ENCODE data around the gene ATP1A2.
"Not testable (repeated sequence)": the region's sequence is repeated elsewhere in the genome, so short reads cannot be mapped to it uniquely, and the experiment has no call there.

ATP1A2 gene

GRCh38 chr1:160123726-160124125 lies 8.2 kb downstream of the ATP1A2 start:
- H3K27ac ChIP-seq (ENCODE audit: low read depth, low read length) = no peak overlapping the region
- H3K9me3 ChIP-seq (ENCODE audit: control insufficient read depth in 1 of 2, low read length in 2 of 2) = no peaks in the 10 kb centered on the region
- H3K9ac ChIP-seq (ENCODE audit: low read depth in 1 of 2, low read length in 2 of 2) = no peak overlapping the region
- no peaks in the 10 kb centered on the region for H3K27me3 ChIP-seq (ENCODE audit: control insufficient read depth in 1 of 2, insufficient read depth in 2 of 2, low read length in 2 of 2)
- no peaks in the 10 kb centered on the region for H3K36me3 ChIP-seq (ENCODE audit: control insufficient read depth in 1 of 2, insufficient read depth in 2 of 2, low read length in 2 of 2)
- H3K4me3 ChIP-seq (ENCODE audit: low read depth in 1 of 2, low read length in 2 of 2) = no peak overlapping the region
- H3K4me1 ChIP-seq (ENCODE audit: control insufficient read depth in 1 of 2, insufficient read depth in 2 of 2, low read length in 2 of 2) = peaks cover 2 to 5% of the 10 kb centered on the region in 2 donors

DNA sequence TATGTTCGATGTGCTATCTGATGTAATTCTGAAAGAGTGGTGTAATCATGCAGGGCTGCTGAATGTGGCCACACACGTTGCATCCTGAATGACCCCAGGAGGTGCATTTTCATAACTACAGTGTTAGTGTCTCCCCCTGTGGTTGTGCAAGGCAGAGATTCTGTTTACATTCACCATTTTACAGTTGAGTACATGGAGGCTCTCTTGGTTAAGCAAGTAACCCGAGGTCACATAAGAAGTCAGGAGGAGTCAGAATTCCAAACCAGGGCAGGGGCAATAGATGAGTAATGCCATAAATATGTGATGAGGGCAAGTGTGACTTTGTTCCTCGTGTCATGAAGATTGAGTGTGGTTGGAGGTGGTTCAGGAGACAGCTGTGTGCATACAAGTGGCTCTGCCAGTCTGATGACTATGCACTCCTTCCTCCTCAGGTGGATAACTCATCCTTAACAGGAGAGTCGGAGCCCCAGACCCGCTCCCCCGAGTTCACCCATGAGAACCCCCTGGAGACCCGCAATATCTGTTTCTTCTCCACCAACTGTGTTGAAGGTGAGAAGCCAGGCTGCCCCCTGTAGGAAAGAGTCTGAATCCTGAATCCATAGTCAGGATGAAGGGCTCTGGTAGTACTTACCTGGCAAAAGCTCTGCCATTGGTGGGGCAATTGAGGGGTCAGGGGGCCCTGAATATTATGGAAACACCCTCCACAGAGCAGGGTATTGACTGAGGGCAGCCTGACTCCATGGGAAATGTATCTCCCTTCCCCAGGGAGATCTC lies 9.3 kb downstream of the ATP1A2 start:
- H3K27me3 ChIP-seq (ENCODE audit: control insufficient read depth in 1 of 2, insufficient read depth in 2 of 2, low read length in 2 of 2) = no peaks in the 10 kb centered on the region
- no peaks in the 10 kb centered on the region for H3K36me3 ChIP-seq (ENCODE audit: control insufficient read depth in 1 of 2, insufficient read depth in 2 of 2, low read length in 2 of 2)
- H3K9ac ChIP-seq (ENCODE audit: low read depth in 1 of 2, low read length in 2 of 2) = no peak overlapping the region
- H3K4me3 ChIP-seq (ENCODE audit: low read depth in 1 of 2, low read length in 2 of 2) = no peak overlapping the region
- H3K9me3 ChIP-seq (ENCODE audit: control insufficient read depth in 1 of 2, low read length in 2 of 2) = no peaks in the 10 kb centered on the region
- no peak overlapping the region for H3K27ac ChIP-seq (ENCODE audit: low read depth, low read length)
- H3K4me1 ChIP-seq (ENCODE audit: control insufficient read depth in 1 of 2, insufficient read depth in 2 of 2, low read length in 2 of 2) = peaks cover 2 to 5% of the 10 kb centered on the region in 2 donors

DNA sequence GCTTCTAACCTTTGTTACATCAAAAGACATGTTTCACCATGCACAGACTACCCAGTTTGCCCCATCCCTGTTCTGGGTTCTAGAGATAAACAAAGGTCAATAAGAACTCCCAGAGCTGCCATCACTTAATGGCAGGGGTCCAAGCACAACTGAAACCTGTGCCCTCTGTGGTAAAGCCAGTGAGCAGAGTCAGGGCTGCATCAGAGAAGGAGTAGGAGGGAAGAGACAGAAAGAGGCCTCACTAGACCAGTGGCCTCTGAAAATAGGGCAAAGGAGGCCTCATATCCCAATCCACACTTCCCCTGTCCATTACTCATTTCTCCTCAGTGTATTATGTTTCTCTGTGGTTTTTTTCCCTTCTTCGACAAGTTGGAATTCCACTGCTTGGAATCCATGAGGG lies 10.2 kb downstream of the ATP1A2 start:
- no peaks in the 10 kb centered on the region for H3K9me3 ChIP-seq (ENCODE audit: control insufficient read depth in 1 of 2, low read length in 2 of 2)
- H3K27ac ChIP-seq (ENCODE audit: low read depth, low read length) = no peak overlapping the region
- H3K4me1 ChIP-seq (ENCODE audit: control insufficient read depth in 1 of 2, insufficient read depth in 2 of 2, low read length in 2 of 2) = peaks cover 2 to 5% of the 10 kb centered on the region in 2 donors
- H3K9ac ChIP-seq (ENCODE audit: low read depth in 1 of 2, low read length in 2 of 2) = no peak overlapping the region
- no peaks in the 10 kb centered on the region for H3K36me3 ChIP-seq (ENCODE audit: control insufficient read depth in 1 of 2, insufficient read depth in 2 of 2, low read length in 2 of 2)
- no peak overlapping the region for H3K4me3 ChIP-seq (ENCODE audit: low read depth in 1 of 2, low read length in 2 of 2)
- no peaks in the 10 kb centered on the region for H3K27me3 ChIP-seq (ENCODE audit: control insufficient read depth in 1 of 2, insufficient read depth in 2 of 2, low read length in 2 of 2)

- not testable (repeated sequence) for H3K27me3 ChIP-seq (ENCODE audit: control insufficient read depth in 1 of 2, insufficient read depth in 2 of 2, low read length in 2 of 2); H3K36me3 ChIP-seq (ENCODE audit: control insufficient read depth in 1 of 2, insufficient read depth in 2 of 2, low read length in 2 of 2); H3K4me1 ChIP-seq (ENCODE audit: control insufficient read depth in 1 of 2, insufficient read depth in 2 of 2, low read length in 2 of 2); H3K9me3 ChIP-seq (ENCODE audit: control insufficient read depth in 1 of 2, low read length in 2 of 2); H3K27ac ChIP-seq (ENCODE audit: low read depth, low read length); H3K4me3 ChIP-seq (ENCODE audit: low read depth in 1 of 2, low read length in 2 of 2); H3K9ac ChIP-seq (ENCODE audit: low read depth in 1 of 2, low read length in 2 of 2)
These were observed 10.8 kb downstream of the ATP1A2 start for GRCh38 chr1:160126342-160126741.

DNA sequence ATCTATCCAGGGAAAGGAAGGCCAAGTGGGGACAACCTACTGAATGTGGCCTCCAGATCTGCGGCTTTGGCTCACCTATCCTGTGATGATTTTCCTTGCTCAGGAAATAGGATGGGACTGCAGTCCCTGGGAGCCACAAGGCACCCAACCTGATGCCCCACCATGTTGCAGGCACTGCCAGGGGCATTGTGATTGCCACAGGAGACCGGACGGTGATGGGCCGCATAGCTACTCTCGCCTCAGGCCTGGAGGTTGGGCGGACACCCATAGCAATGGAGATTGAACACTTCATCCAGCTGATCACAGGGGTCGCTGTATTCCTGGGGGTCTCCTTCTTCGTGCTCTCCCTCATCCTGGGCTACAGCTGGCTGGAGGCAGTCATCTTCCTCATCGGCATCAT lies 11.8 kb downstream of the ATP1A2 start:
- H3K27ac ChIP-seq (ENCODE audit: low read depth, low read length) = no peak overlapping the region
- H3K4me1 ChIP-seq (ENCODE audit: control insufficient read depth in 1 of 2, insufficient read depth in 2 of 2, low read length in 2 of 2) = peaks cover 2 to 5% of the 10 kb centered on the region in 2 donors
- no peaks in the 10 kb centered on the region for H3K9me3 ChIP-seq (ENCODE audit: control insufficient read depth in 1 of 2, low read length in 2 of 2)
- no peaks in the 10 kb centered on the region for H3K27me3 ChIP-seq (ENCODE audit: control insufficient read depth in 1 of 2, insufficient read depth in 2 of 2, low read length in 2 of 2)
- no peak overlapping the region for H3K4me3 ChIP-seq (ENCODE audit: low read depth in 1 of 2, low read length in 2 of 2)
- no peak overlapping the region for H3K9ac ChIP-seq (ENCODE audit: low read depth in 1 of 2, low read length in 2 of 2)
- H3K36me3 ChIP-seq (ENCODE audit: control insufficient read depth in 1 of 2, insufficient read depth in 2 of 2, low read length in 2 of 2) = no peaks in the 10 kb centered on the region

DNA sequence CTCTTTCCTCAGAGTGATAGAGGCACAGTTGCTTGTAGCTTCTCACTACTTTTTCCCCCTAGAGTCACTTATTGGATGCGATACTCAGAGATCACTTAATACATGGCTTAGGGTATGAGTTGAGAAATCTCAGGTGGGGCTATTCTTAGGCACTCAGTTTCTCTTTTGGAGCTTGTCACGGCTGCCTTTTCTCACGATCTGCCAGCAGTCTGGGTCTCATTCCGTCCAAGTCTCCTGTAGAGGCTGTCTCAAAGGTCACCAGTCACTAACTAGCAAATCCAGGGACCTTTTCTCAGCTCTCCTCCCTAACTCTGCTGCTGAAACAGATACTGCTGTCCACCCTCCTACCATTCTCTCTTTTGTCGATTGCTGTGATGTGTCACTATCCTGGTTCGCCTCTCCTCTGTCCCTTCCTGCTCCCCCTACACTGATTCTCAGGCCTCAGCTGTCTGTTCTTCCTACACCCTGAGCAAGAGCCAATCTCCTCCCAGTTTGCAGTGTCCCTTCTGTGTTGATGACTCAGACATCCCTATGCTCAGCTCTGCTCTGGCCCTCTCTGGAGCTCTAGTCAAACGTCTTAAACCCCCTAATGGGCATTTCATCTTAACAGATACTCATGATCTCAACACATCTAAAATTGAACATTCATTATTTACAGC lies 12.4 kb downstream of the ATP1A2 start:
- Histone ChIP-seq H3K4me1 (ENCODE audit: control insufficient read depth in 1 of 2, insufficient read depth in 2 of 2, low read length in 2 of 2) (peaks cover 2 to 5% of the 10 kb centered on the region in 2 donors), H3K36me3 (ENCODE audit: control insufficient read depth in 1 of 2, insufficient read depth in 2 of 2, low read length in 2 of 2) (no peaks in the 10 kb centered on the region)

DNA sequence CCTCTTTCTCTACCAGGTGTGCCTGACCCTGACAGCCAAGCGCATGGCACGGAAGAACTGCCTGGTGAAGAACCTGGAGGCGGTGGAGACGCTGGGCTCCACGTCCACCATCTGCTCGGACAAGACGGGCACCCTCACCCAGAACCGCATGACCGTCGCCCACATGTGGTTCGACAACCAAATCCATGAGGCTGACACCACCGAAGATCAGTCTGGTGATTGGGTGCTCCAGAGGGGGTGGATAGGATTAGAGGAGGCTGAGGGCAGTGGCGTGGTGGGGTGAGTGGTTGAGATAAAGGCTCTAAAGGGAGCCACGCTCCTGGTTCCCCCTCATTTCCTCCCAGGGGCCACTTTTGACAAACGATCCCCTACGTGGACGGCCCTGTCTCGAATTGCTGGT lies 13.1 kb downstream of the ATP1A2 start:
- H3K4me1 ChIP-seq (ENCODE audit: control insufficient read depth in 1 of 2, insufficient read depth in 2 of 2, low read length in 2 of 2) = peaks cover 2 to 5% of the 10 kb centered on the region in 2 donors
- no peak overlapping the region for H3K4me3 ChIP-seq (ENCODE audit: low read depth in 1 of 2, low read length in 2 of 2)
- no peak overlapping the region for H3K9ac ChIP-seq (ENCODE audit: low read depth in 1 of 2, low read length in 2 of 2)
- H3K36me3 ChIP-seq (ENCODE audit: control insufficient read depth in 1 of 2, insufficient read depth in 2 of 2, low read length in 2 of 2) = no peaks in the 10 kb centered on the region
- H3K9me3 ChIP-seq (ENCODE audit: control insufficient read depth in 1 of 2, low read length in 2 of 2) = no peaks in the 10 kb centered on the region
- no peaks in the 10 kb centered on the region for H3K27me3 ChIP-seq (ENCODE audit: control insufficient read depth in 1 of 2, insufficient read depth in 2 of 2, low read length in 2 of 2)
- no peak overlapping the region for H3K27ac ChIP-seq (ENCODE audit: low read depth, low read length)

More for the DNA sequence above, 12.4 kb downstream of the ATP1A2 start:
- H3K4me3 ChIP-seq (ENCODE audit: low read depth in 1 of 2, low read length in 2 of 2) = no peak overlapping the region
- H3K27me3 ChIP-seq (ENCODE audit: control insufficient read depth in 1 of 2, insufficient read depth in 2 of 2, low read length in 2 of 2) = no peaks in the 10 kb centered on the region
- no peaks in the 10 kb centered on the region for H3K9me3 ChIP-seq (ENCODE audit: control insufficient read depth in 1 of 2, low read length in 2 of 2)
- no peak overlapping the region for H3K27ac ChIP-seq (ENCODE audit: low read depth, low read length)
- no peak overlapping the region for H3K9ac ChIP-seq (ENCODE audit: low read depth in 1 of 2, low read length in 2 of 2)

GRCh38 chr1:160129046-160129445 lies 13.5 kb downstream of the ATP1A2 start:
- Histone ChIP-seq H3K27me3 (ENCODE audit: control insufficient read depth in 1 of 2, insufficient read depth in 2 of 2, low read length in 2 of 2) (no peaks in the 10 kb centered on the region), H3K9me3 (ENCODE audit: control insufficient read depth in 1 of 2, low read length in 2 of 2) (no peaks in the 10 kb centered on the region), H3K4me3 (ENCODE audit: low read depth in 1 of 2, low read length in 2 of 2) (no peak overlapping the region), H3K36me3 (ENCODE audit: control insufficient read depth in 1 of 2, insufficient read depth in 2 of 2, low read length in 2 of 2) (no peaks in the 10 kb centered on the region), H3K4me1 (ENCODE audit: control insufficient read depth in 1 of 2, insufficient read depth in 2 of 2, low read length in 2 of 2) (peaks cover 2 to 5% of the 10 kb centered on the region in 2 donors), H3K9ac (ENCODE audit: low read depth in 1 of 2, low read length in 2 of 2) (no peak overlapping the region), H3K27ac (ENCODE audit: low read depth, low read length) (no peak overlapping the region)

DNA sequence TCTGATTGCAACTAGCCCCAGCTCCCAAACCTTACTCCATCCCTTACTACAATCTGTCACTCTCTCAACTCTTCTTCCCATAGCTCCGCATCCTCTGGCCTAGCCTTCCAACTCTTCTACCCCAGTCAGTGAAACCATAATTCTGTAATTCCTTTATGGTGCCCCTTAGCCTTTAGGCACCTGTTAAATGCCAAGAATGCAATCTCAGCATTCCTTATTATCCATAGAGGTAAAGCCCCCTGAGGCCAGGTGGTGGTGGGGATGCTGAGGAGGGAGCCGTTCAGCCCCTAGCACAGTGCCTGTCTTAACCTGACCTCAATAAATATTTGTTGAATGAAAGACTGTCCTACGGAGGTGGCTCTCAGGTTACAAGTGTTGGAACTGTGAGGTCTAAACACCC lies 14.0 kb downstream of the ATP1A2 start:
- Histone ChIP-seq H3K27me3 (ENCODE audit: control insufficient read depth in 1 of 2, insufficient read depth in 2 of 2, low read length in 2 of 2) (no peaks in the 10 kb centered on the region), H3K4me3 (ENCODE audit: low read depth in 1 of 2, low read length in 2 of 2) (no peak overlapping the region), H3K9me3 (ENCODE audit: control insufficient read depth in 1 of 2, low read length in 2 of 2) (no peaks in the 10 kb centered on the region), H3K36me3 (ENCODE audit: control insufficient read depth in 1 of 2, insufficient read depth in 2 of 2, low read length in 2 of 2) (no peaks in the 10 kb centered on the region), H3K4me1 (ENCODE audit: control insufficient read depth in 1 of 2, insufficient read depth in 2 of 2, low read length in 2 of 2) (peaks cover 2 to 5% of the 10 kb centered on the region in 2 donors), H3K27ac (ENCODE audit: low read depth, low read length) (no peak overlapping the region), H3K9ac (ENCODE audit: low read depth in 1 of 2, low read length in 2 of 2) (no peak overlapping the region)

DNA sequence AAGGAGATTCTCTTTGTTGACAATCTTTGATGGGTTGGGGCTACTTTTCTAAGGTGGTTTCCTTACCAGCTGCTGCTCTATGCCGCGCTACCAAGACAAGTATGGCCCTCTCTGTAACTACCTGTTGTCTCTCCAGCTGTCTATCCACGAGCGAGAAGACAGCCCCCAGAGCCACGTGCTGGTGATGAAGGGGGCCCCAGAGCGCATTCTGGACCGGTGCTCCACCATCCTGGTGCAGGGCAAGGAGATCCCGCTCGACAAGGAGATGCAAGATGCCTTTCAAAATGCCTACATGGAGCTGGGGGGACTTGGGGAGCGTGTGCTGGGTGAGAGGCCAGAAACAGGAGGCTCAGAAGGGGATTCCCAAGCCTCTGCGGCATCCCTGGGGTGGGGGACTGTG lies 14.4 kb downstream of the ATP1A2 start:
- Histone ChIP-seq H3K9ac (ENCODE audit: low read depth in 1 of 2, low read length in 2 of 2) (no peak overlapping the region), H3K27me3 (ENCODE audit: control insufficient read depth in 1 of 2, insufficient read depth in 2 of 2, low read length in 2 of 2) (no peaks in the 10 kb centered on the region), H3K4me3 (ENCODE audit: low read depth in 1 of 2, low read length in 2 of 2) (no peak overlapping the region), H3K36me3 (ENCODE audit: control insufficient read depth in 1 of 2, insufficient read depth in 2 of 2, low read length in 2 of 2) (no peaks in the 10 kb centered on the region), H3K27ac (ENCODE audit: low read depth, low read length) (no peak overlapping the region), H3K9me3 (ENCODE audit: control insufficient read depth in 1 of 2, low read length in 2 of 2) (no peaks in the 10 kb centered on the region), H3K4me1 (ENCODE audit: control insufficient read depth in 1 of 2, insufficient read depth in 2 of 2, low read length in 2 of 2) (peaks cover 2 to 5% of the 10 kb centered on the region in 2 donors)
